ENCODE data around the gene BABAM1.

The BABAM1 gene

GRCh38 chr19:17296273-17296672 lies 29.0 kb downstream of the BABAM1 start:
- TF ChIP-seq CTCF (IDR thresholded peaks at IDR 0.05): no peak
- no peak for DNase-seq (ENCODE audit: low spot score)
- Histone ChIP-seq H3K27ac (no peak overlapping the region), H3K4me3 (no peak overlapping the region)

GRCh38 chr19:17296976-17297375 lies 29.7 kb downstream of the BABAM1 start:
- Histone ChIP-seq H3K4me3 (no peak overlapping the region), H3K27ac (no peak overlapping the region)
- no peak for TF ChIP-seq CTCF (IDR thresholded peaks at IDR 0.05)
- no peak for DNase-seq (ENCODE audit: low spot score)

DNA sequence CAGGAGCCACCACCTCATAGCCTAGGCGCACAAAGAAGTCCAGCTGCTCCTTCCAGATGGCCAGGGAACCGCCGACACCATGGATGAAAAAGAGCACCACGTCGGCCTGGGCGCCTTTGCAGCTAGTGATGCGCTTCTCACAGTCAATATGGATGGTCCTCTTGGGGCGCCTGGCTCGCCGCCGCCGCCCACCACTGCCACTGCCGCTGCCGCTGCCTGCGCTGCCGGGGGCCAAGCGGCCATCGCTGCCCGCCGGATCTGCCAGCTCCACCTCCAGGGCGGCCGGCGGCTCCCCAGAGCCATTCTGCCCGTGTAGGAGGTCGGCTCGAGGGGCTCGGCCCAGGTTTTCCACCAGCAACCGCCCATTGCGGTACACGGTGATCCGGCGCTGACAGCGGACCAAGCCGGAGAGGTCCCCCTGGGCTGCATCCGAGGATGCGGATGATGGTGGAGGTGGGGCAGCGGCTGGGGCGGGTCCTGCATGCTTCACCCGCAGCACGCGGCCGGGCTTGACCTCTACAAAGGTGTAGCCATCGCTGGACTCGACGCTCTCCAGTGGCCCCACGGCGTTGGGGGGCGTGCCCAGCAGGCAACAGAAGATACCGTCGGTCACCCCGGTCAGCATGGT lies 33.9 kb downstream of the BABAM1 start:
- Histone ChIP-seq H3K4me3 (no peak overlapping the region), H3K27ac (no peak overlapping the region)
- no peak for TF ChIP-seq CTCF (IDR thresholded peaks at IDR 0.05)
- no peak for DNase-seq (ENCODE audit: low spot score)

DNA sequence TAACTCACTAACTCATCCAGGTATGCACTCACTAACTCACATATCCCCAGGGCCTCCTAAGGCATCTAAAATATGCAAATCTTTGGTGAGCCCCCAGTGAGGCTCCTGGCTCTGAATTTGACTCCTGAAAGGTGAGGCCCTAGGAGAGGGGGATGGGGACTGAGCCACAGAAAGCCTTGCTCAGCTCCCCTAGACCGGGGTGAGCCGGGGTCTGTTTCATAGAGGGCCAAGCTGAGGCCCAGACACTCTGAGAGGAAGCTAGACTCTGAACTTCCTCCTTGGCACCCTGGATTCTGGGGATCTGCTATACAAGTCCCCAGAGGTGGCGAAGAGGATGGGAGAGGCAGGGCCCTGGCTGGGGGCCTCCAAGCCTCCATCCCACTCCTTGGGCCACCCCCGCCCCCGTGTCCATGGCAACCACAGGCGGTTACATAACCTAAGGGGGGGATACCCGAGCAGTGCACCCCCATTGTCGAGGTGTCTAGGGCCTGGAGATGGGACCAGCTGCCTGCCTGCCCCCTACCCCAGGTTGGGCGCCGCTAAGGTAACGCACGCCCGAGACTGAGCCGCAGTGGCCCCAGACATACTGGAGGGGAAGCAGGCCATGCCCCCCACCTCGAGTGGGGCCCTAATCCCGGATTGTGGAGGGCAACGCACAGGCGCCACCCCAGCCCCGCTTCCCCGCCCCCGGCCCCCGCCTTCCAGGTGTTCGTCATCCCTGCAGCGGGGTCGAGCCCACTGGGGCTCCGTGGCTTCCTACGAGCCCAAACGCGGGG lies 35.3 kb downstream of the BABAM1 start:
- Histone ChIP-seq H3K4me3 (peak overlapping the region; percentile 86), H3K27ac (peak overlapping the region; percentile 82 to 94)
- no peak for TF ChIP-seq CTCF (IDR thresholded peaks at IDR 0.05)
- no peak for DNase-seq (ENCODE audit: low spot score)

DNA sequence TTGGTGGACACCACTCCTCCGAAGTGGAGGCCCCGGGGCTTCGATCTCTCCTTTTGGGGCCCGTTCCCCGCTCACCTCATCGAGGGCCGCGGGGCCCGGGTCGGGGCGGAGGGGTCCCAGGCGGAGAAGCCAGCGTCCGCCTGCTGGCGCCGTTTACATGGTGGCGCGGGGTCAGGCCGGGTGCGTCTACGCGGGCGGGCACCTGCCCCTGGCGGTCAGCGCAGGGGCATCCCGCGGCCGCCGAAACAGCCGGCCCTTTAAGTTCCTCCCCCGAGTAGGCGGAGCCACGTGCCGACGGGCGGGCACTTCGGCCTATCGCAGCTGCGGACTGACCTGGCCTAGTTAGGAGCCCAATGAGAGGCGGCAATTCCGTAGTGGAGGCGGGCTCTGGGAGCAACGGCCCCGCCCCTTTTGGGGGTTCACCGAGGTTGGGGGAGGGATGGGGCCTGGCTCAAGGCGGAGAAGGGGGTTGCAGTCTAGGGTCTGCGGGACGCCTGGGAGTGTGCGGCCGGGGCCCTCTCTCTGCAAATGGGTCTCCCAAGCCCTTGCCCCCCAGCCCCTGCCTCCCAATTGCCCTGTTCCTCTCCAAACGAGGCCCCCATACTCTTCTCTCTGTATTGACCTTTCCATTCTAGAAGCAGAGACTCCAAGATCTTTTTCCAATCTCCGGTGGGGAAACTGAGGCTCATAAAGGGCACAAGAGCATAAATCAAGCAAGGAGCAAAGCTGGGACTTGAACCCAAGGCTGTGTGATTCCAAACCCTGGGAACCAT lies 36.1 kb downstream of the BABAM1 start, which contains the start of gene ABHD8:
Gene ABHD8 (minus strand): TSS at position 259 of the 773 bp plus-strand sequence. CDS start 1,809 bp downstream, outside the sequence.
- Histone ChIP-seq H3K4me3 (peak within 1 kb of the TSS; percentile 86), H3K27ac (peak within 1 kb of the TSS; percentile 82 to 94)
- peak; percentile 52 for TF ChIP-seq CTCF (IDR thresholded peaks at IDR 0.05)

DNA sequence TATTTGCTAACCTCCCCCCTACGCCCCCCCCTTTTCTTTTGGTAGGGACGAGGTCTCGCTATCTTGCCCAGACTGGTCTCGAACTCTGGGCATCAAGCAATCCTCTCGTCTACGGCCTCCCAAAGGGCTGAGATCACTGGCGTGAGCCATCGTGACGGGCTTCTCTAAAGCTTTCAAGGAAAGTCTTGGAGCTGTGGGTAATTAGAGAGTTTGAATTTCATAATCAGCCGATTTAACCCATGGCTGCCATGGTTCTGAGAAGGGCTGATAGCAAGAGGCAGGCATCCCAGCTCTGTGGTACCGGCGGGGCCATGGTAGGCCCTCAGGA lies 36.7 kb downstream of the BABAM1 start:
- TF ChIP-seq CTCF (IDR thresholded peaks at IDR 0.05): no peak
- no peak for DNase-seq (ENCODE audit: low spot score)
- Histone ChIP-seq H3K4me3 (peak overlapping the region; percentile 86), H3K27ac (peak overlapping the region; percentile 82 to 94)

More for the DNA sequence above, 36.1 kb downstream of the BABAM1 start, which contains the start of gene ABHD8:
- DNase-seq (ENCODE audit: low spot score): peak; percentile 97
